ENCODE results near the gene NLRP14.

The NLRP14 gene

DNA sequence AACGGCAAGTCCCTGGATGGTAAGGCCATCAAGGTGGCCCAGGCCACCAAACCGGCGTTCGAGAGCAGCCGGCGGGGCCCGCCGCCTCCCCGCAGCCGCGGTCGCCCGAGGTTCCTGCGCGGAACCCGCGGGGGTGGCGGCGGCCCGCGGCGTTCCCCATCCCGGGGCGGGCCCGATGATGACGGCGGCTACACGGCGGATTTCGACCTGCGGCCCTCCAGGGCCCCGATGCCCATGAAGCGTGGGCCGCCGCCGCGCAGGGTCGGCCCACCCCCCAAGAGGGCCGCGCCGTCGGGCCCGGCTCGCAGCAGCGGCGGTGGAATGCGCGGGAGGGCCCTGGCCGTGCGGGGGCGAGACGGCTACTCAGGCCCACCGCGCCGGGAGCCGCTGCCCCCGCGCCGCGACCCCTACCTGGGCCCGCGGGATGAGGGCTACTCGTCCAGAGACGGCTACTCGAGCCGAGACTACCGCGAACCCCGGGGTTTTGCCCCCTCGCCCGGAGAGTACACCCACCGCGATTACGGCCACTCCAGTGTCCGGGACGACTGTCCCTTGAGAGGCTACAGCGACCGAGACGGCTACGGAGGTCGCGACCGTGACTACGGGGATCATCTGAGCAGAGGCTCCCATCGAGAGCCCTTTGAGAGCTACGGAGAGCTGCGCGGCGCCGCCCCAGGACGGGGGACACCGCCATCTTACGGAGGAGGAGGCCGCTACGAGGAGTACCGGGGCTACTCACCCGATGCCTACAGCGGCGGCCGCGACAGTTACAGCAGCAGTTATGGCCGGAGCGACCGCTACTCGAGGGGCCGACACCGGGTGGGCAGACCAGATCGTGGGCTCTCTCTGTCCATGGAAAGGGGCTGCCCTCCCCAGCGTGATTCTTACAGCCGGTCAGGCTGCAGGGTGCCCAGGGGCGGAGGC lies 69.3 kb downstream of the NLRP14 start:
- Mint-ChIP-seq H3K36me3 (no peaks in the 10 kb centered on the region), H3K9me3 (no peaks in the 10 kb centered on the region), H3K4me3 (no peak overlapping the region), H3K27ac (no peak overlapping the region), H3K4me1 (no peaks in the 10 kb centered on the region)
- ATAC-seq (no peak), DNase-seq (ENCODE audit: low spot score in 2 of 2) (no peak)

DNA sequence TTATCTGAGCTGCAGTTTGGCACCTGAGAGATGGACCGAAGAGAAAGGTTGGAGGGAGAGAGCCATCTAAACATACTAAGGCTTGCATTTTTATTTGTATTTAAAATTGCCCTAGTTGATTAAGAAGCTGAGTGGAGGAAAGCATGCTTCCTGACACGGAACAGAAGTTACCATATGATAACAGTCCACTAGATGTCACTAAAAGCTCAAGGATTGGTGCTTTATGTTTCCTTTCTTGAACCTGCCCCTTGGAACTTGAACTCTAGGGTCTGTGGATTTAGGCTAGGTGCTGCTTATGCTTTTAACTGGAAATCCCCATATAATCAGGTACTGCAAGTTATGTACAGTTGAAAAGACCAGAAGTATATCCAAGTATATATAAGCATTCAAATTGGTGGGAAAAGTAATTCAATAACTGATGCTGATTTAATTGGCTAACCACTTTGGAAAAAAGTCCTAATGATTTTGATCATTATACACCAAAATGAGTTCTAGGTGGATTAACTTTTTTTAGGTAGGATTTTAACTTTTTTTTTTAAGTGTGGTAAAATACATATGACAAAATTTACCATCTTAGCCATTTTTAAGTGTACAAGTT lies 78.1 kb downstream of the NLRP14 start:
- ATAC-seq (peak; percentile 69), DNase-seq (ENCODE audit: low spot score in 2 of 2) (no peak)
- no peak overlapping the region for H3K4me3 Mint-ChIP-seq
- no peaks in the 10 kb centered on the region for H3K4me1 Mint-ChIP-seq
- H3K9me3 Mint-ChIP-seq, result no peaks in the 10 kb centered on the region
- H3K36me3 Mint-ChIP-seq, result no peaks in the 10 kb centered on the region
- no peak overlapping the region for H3K27ac Mint-ChIP-seq

DNA sequence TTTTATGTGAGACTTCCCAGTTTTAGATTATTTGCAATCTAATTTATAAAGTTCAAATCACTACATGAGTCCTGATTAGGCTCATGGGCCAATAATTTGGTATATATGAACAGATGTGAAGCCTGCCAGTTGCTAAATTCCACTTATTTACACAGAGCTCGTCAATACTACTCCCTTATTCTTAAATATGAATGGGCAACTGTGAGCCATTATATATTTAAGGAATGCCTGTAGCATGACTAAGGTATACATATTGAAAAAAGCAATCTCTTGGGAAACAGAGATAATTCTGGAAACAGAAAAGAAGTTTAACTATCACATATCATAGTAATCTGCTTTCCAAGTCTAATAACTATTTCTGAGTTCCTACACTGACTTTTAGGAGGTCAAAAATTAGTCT lies 95.5 kb downstream of the NLRP14 start:
- no peak overlapping the region for H3K27ac Mint-ChIP-seq
- H3K4me1 Mint-ChIP-seq, result no peaks in the 10 kb centered on the region
- H3K9me3 Mint-ChIP-seq, result no peaks in the 10 kb centered on the region
- DNase-seq (ENCODE audit: low spot score in 2 of 2), result no peak
- no peak for ATAC-seq
- H3K36me3 Mint-ChIP-seq, result no peaks in the 10 kb centered on the region
- H3K4me3 Mint-ChIP-seq, result no peak overlapping the region

DNA sequence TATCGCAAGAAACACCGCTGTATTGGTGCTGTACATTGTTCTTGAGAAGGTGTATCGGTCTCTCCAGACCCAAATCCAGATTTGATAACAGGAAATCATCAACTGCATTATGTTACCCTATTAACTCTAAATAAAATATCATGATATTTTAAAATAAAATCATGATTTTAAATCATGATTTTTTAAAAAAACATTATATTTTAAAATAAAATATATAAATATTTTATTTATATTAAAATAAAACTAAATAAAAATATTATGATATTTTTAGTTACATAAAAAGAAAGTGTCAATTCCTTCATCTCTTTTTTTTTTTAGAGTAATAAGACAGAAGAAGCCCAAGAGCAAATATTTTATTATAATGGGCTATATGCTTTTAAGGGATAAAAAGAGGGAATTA lies 96.1 kb downstream of the NLRP14 start:
- Mint-ChIP-seq H3K4me1 (no peaks in the 10 kb centered on the region), H3K9me3 (no peaks in the 10 kb centered on the region), H3K27ac (no peak overlapping the region), H3K36me3 (no peaks in the 10 kb centered on the region), H3K4me3 (no peak overlapping the region)
- no peak for DNase-seq (ENCODE audit: low spot score in 2 of 2)
- ATAC-seq, result no peak

All from stimulated activated effector memory CD8-positive, alpha-beta T cell treated with anti-CD3 and anti-CD28 coated beads, Interleukin-12 subunit alpha, Interleukin-12 subunit beta, amount 100 ng/mL, for 72 hours (primary cell).